ENCODE measurements around the gene TAS2R14. TPM values are rescaled to one million over a fixed set of nuclear protein-coding genes. Genes with fewer than 3 reads are reported as not detected.

TAS2R14 gene
- total RNA-seq, 2 donors from 2014 or later = 2.0 to 8.1 TPM

DNA sequence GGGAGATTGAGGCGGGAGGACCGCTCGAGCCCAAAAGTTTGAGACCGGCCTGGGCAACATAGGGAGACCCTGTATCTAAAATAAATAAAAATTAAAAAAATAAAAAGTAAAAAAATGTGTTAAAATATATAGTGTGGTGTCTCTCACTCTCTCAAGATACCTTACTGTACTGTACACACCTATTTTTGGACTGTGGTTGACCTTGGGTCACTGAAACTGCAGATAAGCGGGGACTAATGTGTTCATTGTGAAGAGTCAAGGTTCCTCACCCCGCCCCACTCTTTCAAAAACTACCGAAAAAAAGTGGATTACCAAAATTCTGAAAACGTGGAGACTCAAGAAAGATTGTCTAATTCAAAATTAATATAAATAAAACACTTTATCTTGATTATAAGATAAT, 28.7 kb downstream of the TAS2R14 start:
- Histone ChIP-seq H3K4me3 (ENCODE audit: low read length) (no peak overlapping the region), H3K36me3 (ENCODE audit: control insufficient read depth, insufficient read depth, low read length) (no peaks in the 10 kb centered on the region), H3K27me3 (ENCODE audit: control insufficient read depth, insufficient read depth, low read length, poor library complexity, severe bottlenecking) (no peaks in the 10 kb centered on the region), H3K27ac (ENCODE audit: low read depth, low read length) (no peak overlapping the region), H3K9ac (ENCODE audit: extremely low read depth, low read length, poor library complexity, severe bottlenecking) (no peak overlapping the region), H3K4me1 (ENCODE audit: control insufficient read depth, insufficient read depth, low read length) (no peaks in the 10 kb centered on the region), H3K9me3 (ENCODE audit: control insufficient read depth, low read length) (peaks cover 3% of the 10 kb centered on the region)
- TF ChIP-seq, protein P1, sequence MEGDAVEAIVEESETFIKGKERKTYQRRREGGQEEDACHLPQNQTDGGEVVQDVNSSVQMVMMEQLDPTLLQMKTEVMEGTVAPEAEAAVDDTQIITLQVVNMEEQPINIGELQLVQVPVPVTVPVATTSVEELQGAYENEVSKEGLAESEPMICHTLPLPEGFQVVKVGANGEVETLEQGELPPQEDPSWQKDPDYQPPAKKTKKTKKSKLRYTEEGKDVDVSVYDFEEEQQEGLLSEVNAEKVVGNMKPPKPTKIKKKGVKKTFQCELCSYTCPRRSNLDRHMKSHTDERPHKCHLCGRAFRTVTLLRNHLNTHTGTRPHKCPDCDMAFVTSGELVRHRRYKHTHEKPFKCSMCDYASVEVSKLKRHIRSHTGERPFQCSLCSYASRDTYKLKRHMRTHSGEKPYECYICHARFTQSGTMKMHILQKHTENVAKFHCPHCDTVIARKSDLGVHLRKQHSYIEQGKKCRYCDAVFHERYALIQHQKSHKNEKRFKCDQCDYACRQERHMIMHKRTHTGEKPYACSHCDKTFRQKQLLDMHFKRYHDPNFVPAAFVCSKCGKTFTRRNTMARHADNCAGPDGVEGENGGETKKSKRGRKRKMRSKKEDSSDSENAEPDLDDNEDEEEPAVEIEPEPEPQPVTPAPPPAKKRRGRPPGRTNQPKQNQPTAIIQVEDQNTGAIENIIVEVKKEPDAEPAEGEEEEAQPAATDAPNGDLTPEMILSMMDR (conservative IDR thresholded peaks at IDR 0.05) = no peak
- peaks cover 5% of the 10 kb centered on the region for H3K9me3 Mint-ChIP-seq
- H3K4me1 Mint-ChIP-seq = no peaks in the 10 kb centered on the region
- 57% methylated on average over 3 of the region's 8 CpGs; no CpG with 5 or more reads in 1 of the 2 experiments for WGBS, 2 experiments (ENCODE audit: insufficient coverage in 1 of 2, insufficient read length in 1 of 2)
- no peak overlapping the region for H3K27ac Mint-ChIP-seq
- no peaks in the 10 kb centered on the region for H3K27me3 Mint-ChIP-seq (ENCODE audit: insufficient read depth)
- peaks cover 14% of the 10 kb centered on the region for H3K36me3 Mint-ChIP-seq (ENCODE audit: low read depth)
- DNase-seq = no peak
- H3K4me3 Mint-ChIP-seq = no peak overlapping the region

- DNase-seq = no peak
- H3K4me3 ChIP-seq (ENCODE audit: low read length) = no peak within 1 kb of the TSS
- no peak within 1 kb of the TSS for H3K4me3 Mint-ChIP-seq
- peaks cover 14% of the 10 kb centered on the region for H3K9me3 Mint-ChIP-seq
- H3K9me3 ChIP-seq (ENCODE audit: control insufficient read depth, low read length) = peaks cover 12% of the 10 kb centered on the region
- WGBS, 2 experiments (ENCODE audit: insufficient coverage in 1 of 2, insufficient read length in 1 of 2) = 84 to 91% methylated on average over 1 of the region's 1 CpG
- no peaks in the 10 kb centered on the region for H3K4me1 Mint-ChIP-seq
- no peaks in the 10 kb centered on the region for H3K27me3 Mint-ChIP-seq (ENCODE audit: insufficient read depth)
- H3K36me3 Mint-ChIP-seq (ENCODE audit: low read depth) = peaks cover 23% of the 10 kb centered on the region
- no peak within 1 kb of the TSS for H3K9ac ChIP-seq (ENCODE audit: extremely low read depth, low read length, poor library complexity, severe bottlenecking)
- TF ChIP-seq, protein P1 (conservative IDR thresholded peaks at IDR 0.05) = no peak
- H3K27ac Mint-ChIP-seq = no peak within 1 kb of the TSS
- no peaks in the 10 kb centered on the region for H3K36me3 ChIP-seq (ENCODE audit: control insufficient read depth, insufficient read depth, low read length)
- no peaks in the 10 kb centered on the region for H3K27me3 ChIP-seq (ENCODE audit: control insufficient read depth, insufficient read depth, low read length, poor library complexity, severe bottlenecking)
- H3K4me1 ChIP-seq (ENCODE audit: control insufficient read depth, insufficient read depth, low read length) = no peaks in the 10 kb centered on the region
- no peak within 1 kb of the TSS for H3K27ac ChIP-seq (ENCODE audit: low read depth, low read length)
Observed at GRCh38 chr12:10909462-10909861, 29.6 kb downstream of the TAS2R14 start, which contains the start of gene TAS2R13. TSS of gene TAS2R13 (minus strand) at chr12:10909562. CDS start at chr12:10909298, 264 bp downstream.

GRCh38 chr12:10904686-10905085, 34.4 kb downstream of the TAS2R14 start:
- no peak overlapping the region for H3K27ac Mint-ChIP-seq
- no peak overlapping the region for H3K27ac ChIP-seq (ENCODE audit: low read depth, low read length)
- H3K4me3 ChIP-seq (ENCODE audit: low read length) = no peak overlapping the region
- H3K9me3 Mint-ChIP-seq = peaks cover 31% of the 10 kb centered on the region
- WGBS, 2 experiments (ENCODE audit: insufficient coverage in 1 of 2, insufficient read length in 1 of 2) = 92 to 95% methylated on average over 3 to 4 of the region's 4 CpGs
- H3K36me3 ChIP-seq (ENCODE audit: control insufficient read depth, insufficient read depth, low read length) = no peaks in the 10 kb centered on the region
- no peaks in the 10 kb centered on the region for H3K27me3 ChIP-seq (ENCODE audit: control insufficient read depth, insufficient read depth, low read length, poor library complexity, severe bottlenecking)
- H3K4me3 Mint-ChIP-seq = no peak overlapping the region
- H3K9ac ChIP-seq (ENCODE audit: extremely low read depth, low read length, poor library complexity, severe bottlenecking) = no peak overlapping the region
- no peaks in the 10 kb centered on the region for H3K4me1 Mint-ChIP-seq
- no peak for DNase-seq
- no peaks in the 10 kb centered on the region for H3K27me3 Mint-ChIP-seq (ENCODE audit: insufficient read depth)
- peaks cover 26% of the 10 kb centered on the region for H3K36me3 Mint-ChIP-seq (ENCODE audit: low read depth)
- TF ChIP-seq, protein P1 (conservative IDR thresholded peaks at IDR 0.05) = peak; percentile 50
- H3K4me1 ChIP-seq (ENCODE audit: control insufficient read depth, insufficient read depth, low read length) = no peaks in the 10 kb centered on the region
- peaks cover 29% of the 10 kb centered on the region for H3K9me3 ChIP-seq (ENCODE audit: control insufficient read depth, low read length)

All from endodermal cell (in vitro differentiated cells).